K562 (cell line): Measurements from ENCODE around the gene OCA2. TPM values are rescaled to one million over a fixed set of nuclear protein-coding genes. Genes with fewer than 3 reads are reported as not detected.

Experiments used
- ATAC-seq: fragments of 200-7000 bp; cut with Tn5 transposase; 3 replicates; pipeline ENCODE4 v1.9.1; 2020; ENCODE audit warnings: moderate library complexity
- BruUV-seq: library from RNA; stranded (reverse); fragments of 400-500 nt; replicated peaks from 2 replicates; lab custom pipeline; 2021; lab: Mats Ljungman, UMichigan
- CTCF ChIA-PET: fragments of 300-600 bp; formaldehyde crosslinking; extraction: SDS; loops from one replicate; lab custom pipeline; 2021; ENCODE audit warnings: low intra/inter-chr PET ratio; lab: Yijun Ruan, JAX
- POLR2A ChIA-PET: fragments of 300-600, 350-650 bp; sonication (Branson Sonifier 250); formaldehyde crosslinking; extraction: SDS; loops from one replicate; lab custom pipeline; 2021; ENCODE audit warnings: antibody characterized with exemption, inconsistent platforms; lab: Yijun Ruan, JAX
- DNase-seq, 4 experiments: peaks; one replicate each; pipeline versions ENCODE4 v3.0.0 to v3.0.0-alpha.2; 2011 to 2018; ENCODE audit warnings: low spot score in 3 of 4, mixed read lengths in 3 of 4; ENCODE audit errors: extremely low read depth in 1 of 4
- FAIRE-seq: peaks from 2 replicates; lab custom pipeline; 2011; peaks lifted over from hg19 to GRCh38; lab: Jason Lieb, UNC
- H2AFZ ChIP-seq: 2 replicates; pipeline ENCODE4 v1.6.0; 2011; ENCODE audit warnings: low read depth, low read length, control low read depth, inconsistent platforms
- H3K27ac ChIP-seq: fragments of 200-600 bp; 3 replicates; pipeline ENCODE4 v1.8.0; 2011; ENCODE audit warnings: low read depth, mild to moderate bottlenecking, control low read depth, inconsistent platforms, low read length, moderate library complexity, mixed read lengths; ENCODE audit errors: extremely low read depth
- H3K27me3 ChIP-seq, 2 experiments: fragments of 300-600 bp in 1 of 2; 2 replicates in 1 of 2; 3 replicates in 1 of 2; pipeline versions ENCODE4 v1.6.0 to v1.8.0; 2011; ENCODE audit warnings: inconsistent platforms in 2 of 2, low read length in 2 of 2, mild to moderate bottlenecking in 1 of 2, mixed read lengths in 1 of 2, moderate library complexity in 1 of 2; ENCODE audit not compliant: control insufficient read depth in 2 of 2, insufficient read depth in 2 of 2
- H3K36me3 ChIP-seq: fragments of 300-600 bp; 3 replicates; pipeline ENCODE4 v1.8.0; 2011; ENCODE audit warnings: mild to moderate bottlenecking, low read length, inconsistent platforms; ENCODE audit not compliant: control insufficient read depth, insufficient read depth
- H3K4me1 ChIP-seq, 2 experiments: fragments of 200-600 bp in 1 of 2; replicated peaks in 1 of 2; 2 replicates in 1 of 2; 3 replicates in 1 of 2; pipeline versions ENCODE4 v1.5.1 to v1.8.0; 2011; ENCODE audit warnings: inconsistent platforms in 2 of 2, low read length in 2 of 2, mild to moderate bottlenecking in 1 of 2, mixed read lengths in 1 of 2, moderate library complexity in 1 of 2; ENCODE audit not compliant: control insufficient read depth in 2 of 2, insufficient read depth in 2 of 2
- H3K4me2 ChIP-seq: 2 replicates; pipeline ENCODE4 v1.6.1; 2011; ENCODE audit warnings: low read length, control low read depth, inconsistent platforms, mixed read lengths; ENCODE audit not compliant: insufficient read depth
- H3K4me3 ChIP-seq: fragments of 200-600 bp; sonication (generic), shearing (Covaris generic); 2 replicates; pipeline ENCODE4 v1.5.1; 2016; ENCODE audit warnings: control low read depth, inconsistent platforms
- H3K79me2 ChIP-seq: fragments of 200-600 bp; 3 replicates; pipeline ENCODE4 v1.8.0; 2011; ENCODE audit warnings: low read length, inconsistent platforms; ENCODE audit not compliant: control insufficient read depth, insufficient read depth
- H3K9ac ChIP-seq, 2 experiments: 2 replicates each; pipeline versions ENCODE4 v1.6.0 to v1.6.1; 2011; ENCODE audit warnings: low read depth in 2 of 2, low read length in 2 of 2, control low read depth in 1 of 2, inconsistent platforms in 1 of 2, mild to moderate bottlenecking in 1 of 2, mixed read lengths in 1 of 2; ENCODE audit not compliant: insufficient read depth in 1 of 2
- H3K9me1 ChIP-seq: one replicate; pipeline ENCODE4 v1.6.0; 2011; ENCODE audit warnings: inconsistent platforms, mild to moderate bottlenecking, low read length, moderate library complexity; ENCODE audit not compliant: control insufficient read depth, insufficient read depth
- H3K9me3 ChIP-seq: replicated peaks from 2 replicates; pipeline ENCODE4 v1.5.1; 2011; ENCODE audit warnings: low read depth, low read length, inconsistent platforms; ENCODE audit not compliant: control insufficient read depth, insufficient read depth
- H4K20me1 ChIP-seq: replicated peaks from 2 replicates; pipeline ENCODE4 v1.6.1; 2011; ENCODE audit warnings: low read length, inconsistent platforms, mixed read lengths; ENCODE audit not compliant: control insufficient read depth, insufficient read depth
- DNMT1 ChIP-seq: fragments of 450-650 bp; IDR thresholded peaks from 2 replicates; pipeline ENCODE4 v1.6.1; 2016; ENCODE audit warnings: antibody characterized with exemption, mild to moderate bottlenecking
- MCM2 ChIP-seq: fragments of 450-650 bp; IDR thresholded peaks from 2 replicates; pipeline ENCODE4 v1.6.1; 2017; ENCODE audit warnings: low read depth, mild to moderate bottlenecking
- NFE2 ChIP-seq: IDR thresholded peaks from 2 replicates; pipeline ENCODE4 v1.6.1; 2014; ENCODE audit warnings: antibody characterized with exemption, low read depth
- NFE2L1 ChIP-seq: fragments of 450-650 bp; IDR thresholded peaks from 2 replicates; pipeline ENCODE4 v1.6.1; 2016; ENCODE audit warnings: missing genetic modification characterization, low read depth, mild to moderate bottlenecking, missing compliant biosample characterization, moderate library complexity, borderline replicate concordance
- PCBP2 ChIP-seq: fragments of 200-400 bp; formaldehyde crosslinking; IDR thresholded peaks from 2 replicates; pipeline ENCODE4 v1.6.1; 2018; ENCODE audit warnings: low read length, low read depth, mild to moderate bottlenecking, moderate library complexity; ENCODE audit not compliant: poor library complexity, severe bottlenecking
- PRPF4 ChIP-seq: fragments of 200-400 bp; formaldehyde crosslinking; IDR thresholded peaks from one replicate; pipeline ENCODE4 v1.6.1; 2017; ENCODE audit warnings: low read length, low read depth, mild to moderate bottlenecking; ENCODE audit not compliant: insufficient read depth, poor library complexity, severe bottlenecking
- SREBF1 ChIP-seq: fragments of 150-350 bp; IDR thresholded peaks from 2 replicates; pipeline ENCODE4 v1.6.1; 2014; ENCODE audit warnings: antibody characterized with exemption, low read depth, low read length, borderline replicate concordance
- SRF ChIP-seq, 2 experiments: fragments of 250-450, 450-650 bp in 1 of 2; sonication (Bioruptor Pico) in 1 of 2; sonication (generic) in 1 of 2; formaldehyde crosslinking; IDR thresholded peaks; 2 replicates each; pipeline versions ENCODE4 v1.5.0 to v1.5.1; 2020 to 2022; ENCODE audit warnings: mild to moderate bottlenecking in 1 of 2, missing genetic modification reagents in 1 of 2
- TAF9B ChIP-seq: fragments of 450-650 bp; IDR thresholded peaks from 2 replicates; pipeline ENCODE4 v1.6.1; 2018; ENCODE audit warnings: mild to moderate bottlenecking; ENCODE audit not compliant: partially characterized antibody
- ZKSCAN1 ChIP-seq: fragments of 150-350 bp; IDR thresholded peaks from 2 replicates; pipeline ENCODE4 v1.6.1; 2016; ENCODE audit warnings: low read depth, low read length
- ZNF551 ChIP-seq: fragments of 250-450 bp; sonication (Bioruptor Pico); IDR thresholded peaks from 2 replicates; pipeline ENCODE4 v1.5.0; 2021; ENCODE audit warnings: mild to moderate bottlenecking, moderate library complexity
- ZNF77 ChIP-seq: fragments of 250-450 bp; sonication (Bioruptor Pico); IDR thresholded peaks from 2 replicates; pipeline ENCODE4 v1.5.0; 2020
- WGBS: fragments of 100-300 bp; shearing (Covaris generic); methylation state at CpG from one replicate; pipeline ENCODE4 v1.1.6; 2016; ENCODE audit warnings: low coverage, mixed read lengths; ENCODE audit not compliant: insufficient coverage; ENCODE audit errors: missing lambda C conversion rate; 5-methylcytosine and 5-hydroxymethylcytosine counted together
- in situ Hi-C: fragments of 300-500 bp; cut with MboI; formaldehyde crosslinking; loops from 4 replicates; pipeline ENCODE4 v1.15.0; 2018; ENCODE audit warnings: inconsistent platforms, mixed read lengths
- intact Hi-C: fragments of 100-400 bp; cut with micrococcal nuclease; formaldehyde crosslinking; loops from 2 replicates; pipeline ENCODE4 v1.14.2; 2022
- polyA plus RNA-seq, 8 experiments: library from polyadenylated mRNA; depleted of rRNA in 4 of 8; stranded (reverse) in 5 of 8; unstranded in 3 of 8; fragments of >200 nt; fragmentation: Nextera tagmentation in 2 of 8; fragmentation: Illumina TruSeq in 1 of 8; extraction: Ambion mirVana in 2 of 8; extraction: Trizol in 1 of 8; gene quantifications; 2 replicates each; pipeline versions ENCODE4 v1.2.1 to v1.2.3, GENCODE V29; 2011 to 2014; ENCODE audit warnings: inconsistent platforms in 1 of 8, missing spikeins in 1 of 8
- total RNA-seq, 7 experiments: library from RNA; depleted of rRNA in 6 of 7; stranded (reverse); fragments of >200 nt in 6 of 7; fragmentation: Illumina TruSeq in 2 of 7; extraction: Trizol in 2 of 7; gene quantifications; 2 replicates each; pipeline versions ENCODE4 v1.2.1 to v1.2.3, GENCODE V29; 2011 to 2021; ENCODE audit warnings: low replicate concordance in 1 of 7

Gene OCA2
- total and polyA plus RNA-seq, 9 of the 15 experiments (the other 6 are each of a cell fraction or from before 2014, with no cell fraction given) = 0.07 to 0.59 (median 0.17) TPM; not detected in 1

DNA sequence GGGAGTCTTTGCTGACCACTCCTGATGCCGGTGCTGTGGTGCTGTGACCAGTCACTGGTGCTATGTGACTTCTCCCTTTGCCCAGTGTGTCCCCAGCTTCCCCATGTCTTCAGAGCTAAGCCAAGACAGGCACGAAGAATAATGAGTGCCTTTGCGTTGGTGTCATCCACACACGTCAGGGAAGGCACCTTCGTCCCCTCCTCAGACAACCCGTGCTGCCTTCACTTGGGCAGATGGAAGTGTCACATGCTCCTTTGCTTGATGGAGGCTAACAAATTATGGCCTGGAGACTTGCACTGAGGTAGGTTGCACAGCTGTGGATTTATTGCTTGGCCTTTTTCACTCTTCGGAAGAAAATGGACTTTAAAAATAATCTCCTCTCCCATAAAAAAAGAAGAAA, 291.8 kb downstream of the OCA2 start:
- H3K9ac ChIP-seq = no peak overlapping the region
- peaks cover 0 to 2% of the 10 kb centered on the region in 2 experiments; a peak in 2 of 5 replicates for H3K4me1 ChIP-seq
- H2AFZ ChIP-seq = no peak overlapping the region
- in situ Hi-C loops = no loop called here
- no peaks in the 10 kb centered on the region for H3K9me3 ChIP-seq
- 4% methylated on average over 7 of the region's 7 CpGs for WGBS
- H3K36me3 ChIP-seq = no peaks in the 10 kb centered on the region
- DNase-seq (no peak), ATAC-seq (no peak), FAIRE-seq (no peak)
- no TSS peak for BruUV-seq
- H3K4me3 ChIP-seq = no peak overlapping the region
- H4K20me1 ChIP-seq = no peaks in the 10 kb centered on the region
- POLR2A ChIA-PET = interaction anchor here (1.7 kb wide), 1 partner anchor 97 kb away, joined by 5 read pairs; no protein-coding TSS in a partner anchor
- H3K27me3 ChIP-seq = peaks cover 12 to 35% of the 10 kb centered on the region in 2 experiments
- intact Hi-C loops = no loop called here
- TF ChIP-seq TAF9B (no peak), ZKSCAN1 (no peak), ZNF77 (no peak), NFE2 (no peak), SRF (CRISPR knock-in tag; IDR thresholded peaks at IDR 0.05) (no peak), SREBF1 (no peak), DNMT1 (no peak), MCM2 (no peak), ZNF551 (CRISPR knock-in tag) (no peak), PCBP2 (no peak), PRPF4 (no peak), NFE2L1 (tag) (no peak)
- no peaks in the 10 kb centered on the region for H3K9me1 ChIP-seq
- no peak overlapping the region for H3K27ac ChIP-seq
- CTCF ChIA-PET = no interaction called here
- H3K79me2 ChIP-seq = no peaks in the 10 kb centered on the region
- H3K4me2 ChIP-seq = no peak overlapping the region
